GM18517 (cell line): Measurements from ENCODE around the gene CHRNE.
"Not testable (repeated sequence)": the region's sequence is repeated elsewhere in the genome, so short reads cannot be mapped to it uniquely, and the experiment has no call there.

Experiments
- ATAC-seq: cut with Tn5 transposase; IDR thresholded peaks from one replicate; pipeline ENCODE4 v1.9.1; 2021; ENCODE audit warnings: mild to moderate bottlenecking, moderate library complexity; ENCODE audit not compliant: unreplicated experiment

CHRNE gene

GRCh38 chr17:4939796-4940554 is 37.1 kb upstream of the CHRNE start, which contains the start of the genes RNF167 and SLC25A11:
TSS of gene RNF167 (plus strand) at chr17:4940268. CDS start at chr17:4940910, 642 bp downstream.
TSS of gene SLC25A11 (minus strand) at chr17:4940046. CDS start at chr17:4939910, 136 bp downstream.
- peak; percentile 83 for ATAC-seq

- ATAC-seq, result peak; percentile 19
Observed at GRCh38 chr17:4939546-4939795, 36.6 kb upstream of the CHRNE start.

- ATAC-seq, result no peak
Observed at GRCh38 chr17:4938688-4939545, 36.0 kb upstream of the CHRNE start.

- no peak for ATAC-seq
Observed at GRCh38 chr17:4938069-4938491, 35.2 kb upstream of the CHRNE start.

- no peak for ATAC-seq
Observed at GRCh38 chr17:4937553-4937952, 34.7 kb upstream of the CHRNE start.

GRCh38 chr17:4936436-4936835 is 33.5 kb upstream of the CHRNE start:
- no peak for ATAC-seq

GRCh38 chr17:4935650-4936049 is 32.8 kb upstream of the CHRNE start:
- no peak for ATAC-seq

- ATAC-seq, result no peak
Observed at GRCh38 chr17:4934173-4934979, 31.5 kb upstream of the CHRNE start.

- no peak for ATAC-seq
Observed at GRCh38 chr17:4933646-4934045, 30.7 kb upstream of the CHRNE start.

- no peak for ATAC-seq
Observed at GRCh38 chr17:4932756-4933155, 29.9 kb upstream of the CHRNE start.

- no peak for ATAC-seq
Observed at GRCh38 chr17:4931963-4932362, 29.1 kb upstream of the CHRNE start, which contains the start of gene GP1BA. TSS of gene GP1BA (plus strand) at chr17:4932277. CDS start at chr17:4932605, 328 bp downstream.

GRCh38 chr17:4928881-4929280 is 26.0 kb upstream of the CHRNE start:
- no peak for ATAC-seq

GRCh38 chr17:4926577-4927335 is 23.9 kb upstream of the CHRNE start:
- not testable (repeated sequence) for ATAC-seq

GRCh38 chr17:4921320-4921719 is 18.4 kb upstream of the CHRNE start:
- no peak for ATAC-seq

- no peak for ATAC-seq
Observed at GRCh38 chr17:4920351-4921048, 17.6 kb upstream of the CHRNE start.

GRCh38 chr17:4919511-4920047 is 16.7 kb upstream of the CHRNE start:
- no peak for ATAC-seq

- not testable (repeated sequence) for ATAC-seq
Observed at GRCh38 chr17:4914551-4914950, 11.7 kb upstream of the CHRNE start.

GRCh38 chr17:4913994-4914393 is 11.1 kb upstream of the CHRNE start:
- no peak for ATAC-seq

- ATAC-seq, result no peak
Observed at GRCh38 chr17:4908711-4909496, 6.0 kb upstream of the CHRNE start.
